MM.1S (cell line): ENCODE measurements around the gene TULP3.

Experiments
- CTCF ChIP-seq: fragments of 300-600 bp; sonication (generic); IDR thresholded peaks from 2 replicates; pipeline ENCODE4 v1.5.1; 2016; ENCODE audit warnings: antibody characterized with exemption, low read length, mixed read lengths
- EZH2 ChIP-seq: fragments of 300-600 bp; sonication (generic); optimal IDR thresholded peaks from 2 replicates; pipeline ENCODE3; 2017; ENCODE audit warnings: low read depth, mild to moderate bottlenecking, antibody characterized with exemption, low read length, mixed read lengths
- EZH2phosphoT487 ChIP-seq: fragments of 300-600 bp; sonication (generic); IDR thresholded peaks from 2 replicates; pipeline ENCODE4 v1.6.1; 2018; ENCODE audit warnings: antibody characterized with exemption, low read length

DNA sequence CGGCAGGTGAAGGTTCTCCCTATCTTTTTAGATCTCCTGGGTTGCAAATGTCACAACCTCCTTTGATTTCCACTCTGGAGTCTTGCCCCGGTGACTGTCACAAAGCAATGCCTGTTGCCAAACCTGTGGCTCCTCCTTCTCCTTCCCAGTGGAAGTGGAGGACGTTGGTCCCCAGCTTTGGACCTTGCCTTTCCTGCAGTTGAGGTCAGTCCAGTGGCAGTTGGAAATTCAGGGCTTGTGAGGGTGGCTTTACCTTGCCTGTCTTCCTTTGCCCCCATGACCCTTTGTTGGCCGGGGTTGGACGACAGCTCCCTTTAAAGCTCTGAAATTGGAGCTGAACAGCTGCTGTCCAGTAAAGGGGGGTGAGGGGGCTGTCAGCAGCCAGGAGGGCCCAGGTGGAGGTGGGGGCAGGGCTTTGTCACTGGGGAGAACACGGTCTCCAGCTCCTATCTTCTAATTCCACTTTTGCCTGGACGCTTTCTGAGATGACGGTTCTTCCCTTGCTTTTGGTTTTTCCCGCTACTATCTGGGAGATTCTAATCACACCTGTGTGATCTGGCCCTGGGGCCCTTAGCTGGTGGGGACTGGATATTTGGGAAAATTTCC lies 72.6 kb downstream of the TULP3 start:
- TF ChIP-seq EZH2phosphoT487 (no peak), EZH2 (no peak), CTCF (no peak)
